Prostate gland (tissue), 2 donors: ENCODE data around the gene TMEM207. TPM values are rescaled to one million over a fixed set of nuclear protein-coding genes. Genes with fewer than 3 reads are reported as not detected.

Experiments used
- DNase-seq: peaks from one replicate; pipeline ENCODE4 v3.0.0-alpha.2; 2019; ENCODE audit warnings: low spot score
- H3K27ac ChIP-seq, 2 donors: fragments of 200-600 bp; sonication (generic); 2 replicates each; pipeline ENCODE4 v1.5.1; 2017 to 2019
- H3K27me3 ChIP-seq: fragments of 200-600 bp; sonication (generic); replicated peaks from 2 replicates; pipeline ENCODE4 v1.5.1; 2019; ENCODE audit not compliant: insufficient read depth
- H3K36me3 ChIP-seq, 2 donors: fragments of 200-600 bp; sonication (generic); 1 replicate in 1 of 2; 2 replicates in 1 of 2; pipeline versions ENCODE4 v1.5.1 to v1.8.1; 2017 to 2019
- H3K4me1 ChIP-seq: fragments of 200-600 bp; sonication (generic); replicated peaks from 2 replicates; pipeline ENCODE4 v1.5.1; 2019
- H3K4me3 ChIP-seq, 2 donors: fragments of 200-600 bp; sonication (generic); 2 replicates each; pipeline ENCODE4 v1.5.1; 2017 to 2019
- H3K9me3 ChIP-seq: fragments of 200-600 bp; sonication (generic); 2 replicates; pipeline ENCODE4 v1.5.1; 2017
- CTCF ChIP-seq, 4 experiments: fragments of 200-600 bp in 2 of 4; fragments of 450-650 bp in 2 of 4; sonication (generic) in 2 of 4; IDR thresholded peaks; 1 replicate in 3 of 4; 2 replicates in 1 of 4; pipeline ENCODE4 v1.5.1; 2016 to 2019; ENCODE audit warnings: antibody characterized with exemption in 4 of 4, mild to moderate bottlenecking in 2 of 4, moderate library complexity in 2 of 4
- POLR2A ChIP-seq: fragments of 450-650 bp; IDR thresholded peaks from one replicate; pipeline ENCODE4 v1.6.1; 2016; ENCODE audit warnings: antibody characterized with exemption, mild to moderate bottlenecking
- POLR2AphosphoS5 ChIP-seq: sonication (generic); formaldehyde crosslinking; IDR thresholded peaks from one replicate; pipeline ENCODE4 v1.6.1; 2017; ENCODE audit warnings: antibody characterized with exemption
- WGBS: methylation state at CpG from one replicate; pipeline ENCODE4 v1.1.5; 2018; 5-methylcytosine and 5-hydroxymethylcytosine counted together
- intact Hi-C: fragments of 100-400 bp; cut with DNase I; formaldehyde crosslinking; loops from one replicate; pipeline ENCODE4 v1.14.2; 2022
- total RNA-seq, 2 donors: library from RNA; depleted of rRNA; stranded (reverse); fragments of >200 nt; gene quantifications; one replicate each; pipeline ENCODE4 v1.1.0, GENCODE V29; 2016

The TMEM207 gene
- total RNA-seq, 2 donors from 2014 or later, result not detected

GRCh38 chr3:190467922-190468321, 18.2 kb upstream of the TMEM207 start:
- Histone ChIP-seq H3K4me1 (no peaks in the 10 kb centered on the region), H3K27me3 (no peaks in the 10 kb centered on the region), H3K36me3 (no peaks in the 10 kb centered on the region), H3K9me3 (no peaks in the 10 kb centered on the region), H3K4me3 (no peak overlapping the region), H3K27ac (no peak overlapping the region)
- no peak for DNase-seq
- TF ChIP-seq POLR2AphosphoS5 (no peak), POLR2A (no peak), CTCF (IDR thresholded peaks at IDR 0.05) (no peak)
- intact Hi-C loops, result no loop called here

GRCh38 chr3:190458040-190458439, 8.3 kb upstream of the TMEM207 start:
- Histone ChIP-seq H3K27me3 (no peaks in the 10 kb centered on the region), H3K4me1 (no peaks in the 10 kb centered on the region), H3K4me3 (no peak overlapping the region), H3K27ac (no peak overlapping the region), H3K36me3 (no peaks in the 10 kb centered on the region), H3K9me3 (no peaks in the 10 kb centered on the region)
- intact Hi-C loops, result no loop called here
- no peak for DNase-seq
- WGBS, result 30% methylated on average over 2 of the region's 2 CpGs
- TF ChIP-seq POLR2AphosphoS5, result no peak
- no peak for TF ChIP-seq CTCF (IDR thresholded peaks at IDR 0.05)
- no peak for TF ChIP-seq POLR2A

GRCh38 chr3:190456770-190457169, 7.1 kb upstream of the TMEM207 start:
- no peaks in the 10 kb centered on the region for H3K36me3 ChIP-seq
- H3K4me3 ChIP-seq, result no peak overlapping the region
- TF ChIP-seq CTCF (IDR thresholded peaks at IDR 0.05), result no peak
- TF ChIP-seq POLR2AphosphoS5, result no peak
- TF ChIP-seq POLR2A, result no peak
- H3K27ac ChIP-seq, result no peak overlapping the region
- 70% methylated on average over 1 of the region's 1 CpG for WGBS
- no peaks in the 10 kb centered on the region for H3K9me3 ChIP-seq
- intact Hi-C loops, result no loop called here
- DNase-seq, result no peak
- no peaks in the 10 kb centered on the region for H3K4me1 ChIP-seq
- H3K27me3 ChIP-seq, result no peaks in the 10 kb centered on the region

GRCh38 chr3:190455828-190456227, 6.1 kb upstream of the TMEM207 start:
- DNase-seq, result no peak
- Histone ChIP-seq H3K4me1 (no peaks in the 10 kb centered on the region), H3K27ac (no peak overlapping the region), H3K9me3 (no peaks in the 10 kb centered on the region), H3K36me3 (no peaks in the 10 kb centered on the region), H3K4me3 (no peak overlapping the region), H3K27me3 (no peaks in the 10 kb centered on the region)
- 65% methylated on average over 2 of the region's 2 CpGs for WGBS
- intact Hi-C loops, result no loop called here
- no peak for TF ChIP-seq CTCF (IDR thresholded peaks at IDR 0.05)
- TF ChIP-seq POLR2AphosphoS5, result no peak
- no peak for TF ChIP-seq POLR2A

GRCh38 chr3:190448256-190448655, 1.4 kb downstream of the TMEM207 start:
- no peak overlapping the region for H3K4me3 ChIP-seq
- intact Hi-C loops, result no loop called here
- WGBS, result 54% methylated on average over 2 of the region's 2 CpGs

More at GRCh38 chr3:190448256-190448655, 1.4 kb downstream of the TMEM207 start:
- Histone ChIP-seq H3K36me3 (no peaks in the 10 kb centered on the region), H3K27me3 (no peaks in the 10 kb centered on the region), H3K4me1 (no peaks in the 10 kb centered on the region), H3K9me3 (no peaks in the 10 kb centered on the region), H3K27ac (no peak overlapping the region)
- TF ChIP-seq CTCF (IDR thresholded peaks at IDR 0.05) (no peak), POLR2AphosphoS5 (no peak), POLR2A (no peak)
- no peak for DNase-seq
